ENCODE results near the gene TBCK. TPM values are rescaled to one million over a fixed set of nuclear protein-coding genes. Genes with fewer than 3 reads are reported as not detected.

TBCK gene
- total and polyA plus RNA-seq, 2 experiments from 2014 or later, result 34.1 to 36.9 TPM

DNA sequence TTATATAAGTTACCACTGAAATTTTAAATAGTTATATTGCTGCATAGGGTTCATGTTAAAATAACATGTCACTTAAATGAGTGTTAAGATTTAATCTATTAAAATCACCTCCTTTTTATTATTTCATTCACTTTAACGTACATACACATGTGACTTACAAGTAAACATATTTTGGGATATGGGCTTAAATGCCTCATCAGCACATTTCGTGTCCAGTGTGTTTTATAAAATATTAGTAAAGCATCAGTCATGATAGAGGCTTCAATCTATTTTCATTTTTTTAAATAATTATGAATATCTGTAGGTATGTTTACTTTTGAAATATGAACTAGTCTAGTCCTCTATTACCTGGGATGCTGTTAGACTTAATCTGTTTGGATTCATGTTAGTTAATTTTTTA, 277.1 kb downstream of the TBCK start:
- Histone ChIP-seq H3K4me3 (no peak overlapping the region), H3K36me3 (no peaks in the 10 kb centered on the region), H3K4me1 (ENCODE audit: low read depth) (peaks cover 30% of the 10 kb centered on the region), H3K27me3 (no peaks in the 10 kb centered on the region), H3K9me3 (ENCODE audit: low read depth) (no peaks in the 10 kb centered on the region), H3K27ac (no peak overlapping the region)
- no peak for DNase-seq (ENCODE audit: low read depth in 1 of 2, low spot score in 1 of 2)
- TF ChIP-seq, protein P1, sequence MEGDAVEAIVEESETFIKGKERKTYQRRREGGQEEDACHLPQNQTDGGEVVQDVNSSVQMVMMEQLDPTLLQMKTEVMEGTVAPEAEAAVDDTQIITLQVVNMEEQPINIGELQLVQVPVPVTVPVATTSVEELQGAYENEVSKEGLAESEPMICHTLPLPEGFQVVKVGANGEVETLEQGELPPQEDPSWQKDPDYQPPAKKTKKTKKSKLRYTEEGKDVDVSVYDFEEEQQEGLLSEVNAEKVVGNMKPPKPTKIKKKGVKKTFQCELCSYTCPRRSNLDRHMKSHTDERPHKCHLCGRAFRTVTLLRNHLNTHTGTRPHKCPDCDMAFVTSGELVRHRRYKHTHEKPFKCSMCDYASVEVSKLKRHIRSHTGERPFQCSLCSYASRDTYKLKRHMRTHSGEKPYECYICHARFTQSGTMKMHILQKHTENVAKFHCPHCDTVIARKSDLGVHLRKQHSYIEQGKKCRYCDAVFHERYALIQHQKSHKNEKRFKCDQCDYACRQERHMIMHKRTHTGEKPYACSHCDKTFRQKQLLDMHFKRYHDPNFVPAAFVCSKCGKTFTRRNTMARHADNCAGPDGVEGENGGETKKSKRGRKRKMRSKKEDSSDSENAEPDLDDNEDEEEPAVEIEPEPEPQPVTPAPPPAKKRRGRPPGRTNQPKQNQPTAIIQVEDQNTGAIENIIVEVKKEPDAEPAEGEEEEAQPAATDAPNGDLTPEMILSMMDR (IDR thresholded peaks at IDR 0.05; ENCODE audit: low read depth, low read length), result no peak

DNA sequence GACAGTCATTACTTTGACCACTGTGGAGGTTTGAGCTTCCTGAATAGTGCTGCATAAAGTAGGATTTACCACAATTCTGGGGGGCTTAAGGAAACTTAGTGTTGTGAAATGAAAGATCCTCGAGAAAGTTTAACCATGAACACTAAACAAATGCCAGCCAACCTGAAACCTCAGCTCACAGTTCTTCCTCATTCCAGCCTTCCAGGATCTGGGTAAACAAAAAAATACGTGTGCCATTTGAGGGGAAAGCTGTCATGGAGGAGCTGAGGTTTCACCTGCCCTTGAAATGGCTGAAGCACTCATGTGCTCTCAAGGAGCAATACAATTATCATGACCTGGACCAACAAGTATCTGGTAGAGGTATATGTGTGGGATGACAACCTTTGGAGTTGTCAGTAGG, 278.0 kb downstream of the TBCK start:
- no peaks in the 10 kb centered on the region for H3K9me3 ChIP-seq (ENCODE audit: low read depth)
- no peaks in the 10 kb centered on the region for H3K27me3 ChIP-seq
- peaks cover 31% of the 10 kb centered on the region for H3K4me1 ChIP-seq (ENCODE audit: low read depth)
- H3K27ac ChIP-seq, result no peak overlapping the region
- H3K4me3 ChIP-seq, result no peak overlapping the region
- no peaks in the 10 kb centered on the region for H3K36me3 ChIP-seq
- TF ChIP-seq, protein P1 (IDR thresholded peaks at IDR 0.05; ENCODE audit: low read depth, low read length), result no peak
- no peak for DNase-seq (ENCODE audit: low read depth in 1 of 2, low spot score in 1 of 2)

DNA sequence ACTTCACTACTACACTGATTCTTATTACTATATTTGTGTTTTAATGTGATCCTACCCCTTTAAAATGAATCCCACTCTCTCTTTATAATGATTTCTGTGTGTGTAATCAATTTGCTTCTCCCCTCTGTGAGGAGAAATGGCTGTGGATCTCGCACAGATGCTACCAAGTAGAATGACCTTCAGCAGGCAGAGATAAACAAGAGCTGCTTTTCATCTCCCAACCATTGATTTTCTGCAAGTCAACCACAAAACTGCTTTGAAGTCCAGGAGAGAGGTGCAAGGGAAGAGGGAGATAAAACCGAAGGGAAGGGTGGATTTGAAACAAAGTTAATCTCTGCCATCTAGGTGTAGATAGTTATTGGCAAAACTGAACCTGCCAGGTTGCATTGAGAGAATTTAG, 279.2 kb downstream of the TBCK start:
- Histone ChIP-seq H3K9me3 (ENCODE audit: low read depth) (no peaks in the 10 kb centered on the region), H3K4me1 (ENCODE audit: low read depth) (peaks cover 31% of the 10 kb centered on the region), H3K27ac (no peak overlapping the region), H3K4me3 (no peak overlapping the region), H3K27me3 (no peaks in the 10 kb centered on the region), H3K36me3 (no peaks in the 10 kb centered on the region)
- peak in 1 of 2 donors; percentile 14 for DNase-seq (ENCODE audit: low read depth in 1 of 2, low spot score in 1 of 2)
- TF ChIP-seq, protein P1 (IDR thresholded peaks at IDR 0.05; ENCODE audit: low read depth, low read length), result no peak

DNA sequence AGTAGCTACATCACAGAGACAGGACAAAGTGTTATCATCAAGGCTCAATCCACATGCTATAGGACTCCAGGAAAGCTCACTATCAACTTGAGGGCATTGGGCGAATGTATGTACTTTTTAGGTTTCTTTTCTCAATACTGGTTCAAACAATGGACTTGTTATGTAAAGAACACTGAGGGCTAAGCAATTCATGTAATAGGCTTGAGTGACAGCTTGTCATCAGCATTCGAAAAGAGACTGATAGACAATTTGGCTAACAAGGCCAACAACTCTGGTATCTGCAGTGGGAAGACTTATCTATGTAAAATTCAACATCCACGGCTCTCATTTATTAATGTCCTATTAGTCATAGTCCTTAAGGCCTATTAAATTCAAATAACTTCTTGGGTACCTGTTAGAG, 279.7 kb downstream of the TBCK start:
- TF ChIP-seq, protein P1 (IDR thresholded peaks at IDR 0.05; ENCODE audit: low read depth, low read length), result no peak
- no peaks in the 10 kb centered on the region for H3K27me3 ChIP-seq
- peaks cover 31% of the 10 kb centered on the region for H3K4me1 ChIP-seq (ENCODE audit: low read depth)

DNA sequence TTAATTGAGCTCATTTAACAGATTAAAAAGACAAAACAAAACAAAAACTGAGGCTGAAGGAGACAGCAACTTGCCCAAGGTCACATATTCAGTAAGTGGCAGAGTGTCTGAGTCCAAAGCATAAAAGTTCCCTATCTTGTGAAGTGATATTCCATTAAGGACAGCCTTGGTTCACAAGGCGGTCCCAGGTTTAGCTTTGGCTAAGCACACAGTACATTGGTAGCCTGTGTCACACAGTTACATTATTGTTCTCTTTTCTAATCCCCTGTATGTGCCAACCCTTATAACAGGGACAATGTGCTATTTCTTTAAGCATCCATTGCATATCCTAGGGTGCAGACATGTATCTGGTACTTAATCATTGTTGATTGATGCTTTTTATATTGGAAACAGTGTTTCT, 280.8 kb downstream of the TBCK start:
- Histone ChIP-seq H3K36me3 (no peaks in the 10 kb centered on the region), H3K27ac (no peak overlapping the region), H3K9me3 (ENCODE audit: low read depth) (no peaks in the 10 kb centered on the region), H3K4me1 (ENCODE audit: low read depth) (peaks cover 31% of the 10 kb centered on the region), H3K27me3 (no peaks in the 10 kb centered on the region), H3K4me3 (no peak overlapping the region)
- no peak for DNase-seq (ENCODE audit: low read depth in 1 of 2, low spot score in 1 of 2)
- TF ChIP-seq, protein P1 (IDR thresholded peaks at IDR 0.05; ENCODE audit: low read depth, low read length), result no peak

More for the DNA sequence above, 279.7 kb downstream of the TBCK start:
- Histone ChIP-seq H3K36me3 (no peaks in the 10 kb centered on the region), H3K27ac (no peak overlapping the region), H3K9me3 (ENCODE audit: low read depth) (no peaks in the 10 kb centered on the region), H3K4me3 (no peak overlapping the region)
- no peak for DNase-seq (ENCODE audit: low read depth in 1 of 2, low spot score in 1 of 2)

DNA sequence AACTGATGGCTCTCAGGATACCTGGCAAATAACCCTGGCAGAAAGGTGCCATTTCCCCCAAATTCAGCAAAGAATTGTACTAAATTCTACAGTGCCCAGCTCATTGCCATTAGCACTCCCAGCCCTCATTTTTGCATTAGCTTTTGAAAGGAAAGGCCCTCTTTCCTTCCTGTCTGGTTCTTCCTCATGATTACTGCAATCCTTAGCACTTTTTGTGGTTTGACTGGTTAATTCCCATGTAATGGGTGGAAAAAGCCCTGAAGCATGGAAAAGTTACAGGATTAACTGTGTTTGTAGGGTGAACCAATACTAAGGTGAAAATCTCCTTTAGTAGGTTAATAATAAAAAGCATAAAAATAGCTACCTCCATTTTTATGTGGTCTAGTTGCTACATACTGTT, 281.3 kb downstream of the TBCK start:
- H3K4me1 ChIP-seq (ENCODE audit: low read depth), result peaks cover 31% of the 10 kb centered on the region
- H3K27ac ChIP-seq, result peak overlapping the region; percentile 53
- H3K9me3 ChIP-seq (ENCODE audit: low read depth), result no peaks in the 10 kb centered on the region
- TF ChIP-seq, protein P1 (IDR thresholded peaks at IDR 0.05; ENCODE audit: low read depth, low read length), result no peak
- no peak overlapping the region for H3K4me3 ChIP-seq
- H3K36me3 ChIP-seq, result no peaks in the 10 kb centered on the region
- no peaks in the 10 kb centered on the region for H3K27me3 ChIP-seq
- DNase-seq (ENCODE audit: low read depth in 1 of 2, low spot score in 1 of 2), result no peak
